Measurements from ENCODE around the gene SPDEF.

SPDEF gene

GRCh38 chr6:34596798-34597197 is 40.7 kb upstream of the SPDEF start:
- H3K27ac ChIP-seq, result no peak overlapping the region
- TF ChIP-seq CTCF (conservative IDR thresholded peaks at IDR 0.05; ENCODE audit: low read depth, low read length), result no peak

GRCh38 chr6:34595332-34596184 is 39.4 kb upstream of the SPDEF start:
- H3K4me3 ChIP-seq (IDR thresholded peaks at IDR 0.05; ENCODE audit: insufficient read depth, low read depth, low read length), result no peak overlapping the region
- no peak overlapping the region for H2AFZ ChIP-seq (ENCODE audit: low read depth)
- H3K4me2 ChIP-seq, result no peak overlapping the region
- H3K4me1 ChIP-seq (ENCODE audit: low read depth, poor library complexity, severe bottlenecking), result no peaks in the 10 kb centered on the region
- no peak overlapping the region for H3K27ac ChIP-seq
- H4K20me1 ChIP-seq (ENCODE audit: insufficient read depth), result no peaks in the 10 kb centered on the region; the same call in 1 of the 2 replicates
- no peaks in the 10 kb centered on the region for H3K36me3 ChIP-seq (ENCODE audit: insufficient read depth)
- peaks cover 23% of the 10 kb centered on the region; the same call in 1 of the 2 replicates for H3K79me2 ChIP-seq (ENCODE audit: insufficient read depth, low read depth)
- no peak overlapping the region for H3K9ac ChIP-seq
- H3K27me3 ChIP-seq (ENCODE audit: insufficient read depth, low read depth), result no peaks in the 10 kb centered on the region
- TF ChIP-seq CTCF (conservative IDR thresholded peaks at IDR 0.05; ENCODE audit: low read depth, low read length), result no peak

More at GRCh38 chr6:34596798-34597197, 40.7 kb upstream of the SPDEF start:
- Histone ChIP-seq H2AFZ (ENCODE audit: low read depth) (no peak overlapping the region), H3K27me3 (ENCODE audit: insufficient read depth, low read depth) (no peaks in the 10 kb centered on the region), H3K9ac (no peak overlapping the region), H3K4me2 (no peak overlapping the region), H3K79me2 (ENCODE audit: insufficient read depth, low read depth) (peaks cover 21% of the 10 kb centered on the region; the same call in 1 of the 2 replicates), H4K20me1 (ENCODE audit: insufficient read depth) (no peaks in the 10 kb centered on the region), H3K4me3 (IDR thresholded peaks at IDR 0.05; ENCODE audit: insufficient read depth, low read depth, low read length) (no peak overlapping the region), H3K36me3 (ENCODE audit: insufficient read depth) (no peaks in the 10 kb centered on the region), H3K4me1 (ENCODE audit: low read depth, poor library complexity, severe bottlenecking) (no peaks in the 10 kb centered on the region)

GRCh38 chr6:34593701-34594100 is 37.6 kb upstream of the SPDEF start:
- Histone ChIP-seq H3K79me2 (ENCODE audit: insufficient read depth, low read depth) (peaks cover 23% of the 10 kb centered on the region; the same call in 1 of the 2 replicates), H3K36me3 (ENCODE audit: insufficient read depth) (no peaks in the 10 kb centered on the region)

More at GRCh38 chr6:34593701-34594100, 37.6 kb upstream of the SPDEF start:
- H4K20me1 ChIP-seq (ENCODE audit: insufficient read depth), result no peaks in the 10 kb centered on the region; the same call in 1 of the 2 replicates
- no peak overlapping the region for H3K4me3 ChIP-seq (IDR thresholded peaks at IDR 0.05; ENCODE audit: insufficient read depth, low read depth, low read length)
- H3K27ac ChIP-seq, result no peak overlapping the region
- TF ChIP-seq CTCF (conservative IDR thresholded peaks at IDR 0.05; ENCODE audit: low read depth, low read length), result no peak
- no peak overlapping the region for H3K4me2 ChIP-seq
- H3K4me1 ChIP-seq (ENCODE audit: low read depth, poor library complexity, severe bottlenecking), result no peaks in the 10 kb centered on the region
- no peak overlapping the region for H3K9ac ChIP-seq
- no peaks in the 10 kb centered on the region for H3K27me3 ChIP-seq (ENCODE audit: insufficient read depth, low read depth)
- H2AFZ ChIP-seq (ENCODE audit: low read depth), result no peak overlapping the region

All from KMS-11 (cell line).